HG02678 (cell line): ENCODE results near the gene ERBB4.
A peak's percentile ranks its signal among the peaks of the same experiment; 100 is the strongest.
"Not testable (repeated sequence)": the region's sequence is repeated elsewhere in the genome, so short reads cannot be mapped to it uniquely, and the experiment has no call there.

Experiments used
- ATAC-seq: cut with Tn5 transposase; IDR thresholded peaks from one replicate; pipeline ENCODE4 v1.9.1; 2021; ENCODE audit warnings: mild to moderate bottlenecking, moderate library complexity; ENCODE audit not compliant: unreplicated experiment

The ERBB4 gene

DNA sequence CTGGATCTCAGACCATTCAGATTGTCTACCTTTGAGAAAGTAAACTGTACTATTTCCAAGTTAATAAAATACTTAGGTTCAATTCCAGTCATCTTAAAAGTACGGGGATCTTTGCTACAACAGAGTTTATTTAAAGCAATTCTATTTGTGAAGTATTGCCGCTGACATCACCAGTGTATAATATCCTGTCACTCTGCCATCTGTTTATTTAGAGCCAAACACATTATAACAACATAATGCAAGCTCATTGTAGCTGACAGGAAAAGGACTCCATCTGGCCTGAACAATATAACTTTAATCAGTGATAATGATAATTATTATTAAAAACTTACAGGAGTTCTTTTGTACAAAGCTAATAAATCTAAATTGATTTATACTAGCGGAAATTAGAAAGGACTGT is 786.8 kb downstream of the ERBB4 start:
- ATAC-seq: no peak

DNA sequence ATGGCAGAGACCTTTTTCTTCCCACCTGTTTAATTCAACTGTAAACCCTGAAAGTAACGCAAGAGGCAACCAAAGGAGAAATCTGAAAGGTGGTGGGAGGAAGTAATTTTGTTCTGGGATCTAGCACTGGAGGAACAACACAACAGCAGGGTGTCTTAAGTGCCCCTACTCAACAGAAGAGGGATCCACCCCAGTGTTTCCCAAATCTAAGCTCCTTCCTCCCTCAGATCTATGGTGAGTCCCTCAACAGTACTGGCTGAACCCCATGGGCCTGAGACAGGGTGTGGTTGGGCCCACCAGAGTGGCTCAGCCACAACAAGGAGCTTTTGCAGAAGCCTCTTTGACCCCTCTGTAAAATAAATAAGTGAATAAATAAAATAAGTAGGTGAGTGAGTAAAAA is 790.3 kb downstream of the ERBB4 start:
- ATAC-seq: no peak

DNA sequence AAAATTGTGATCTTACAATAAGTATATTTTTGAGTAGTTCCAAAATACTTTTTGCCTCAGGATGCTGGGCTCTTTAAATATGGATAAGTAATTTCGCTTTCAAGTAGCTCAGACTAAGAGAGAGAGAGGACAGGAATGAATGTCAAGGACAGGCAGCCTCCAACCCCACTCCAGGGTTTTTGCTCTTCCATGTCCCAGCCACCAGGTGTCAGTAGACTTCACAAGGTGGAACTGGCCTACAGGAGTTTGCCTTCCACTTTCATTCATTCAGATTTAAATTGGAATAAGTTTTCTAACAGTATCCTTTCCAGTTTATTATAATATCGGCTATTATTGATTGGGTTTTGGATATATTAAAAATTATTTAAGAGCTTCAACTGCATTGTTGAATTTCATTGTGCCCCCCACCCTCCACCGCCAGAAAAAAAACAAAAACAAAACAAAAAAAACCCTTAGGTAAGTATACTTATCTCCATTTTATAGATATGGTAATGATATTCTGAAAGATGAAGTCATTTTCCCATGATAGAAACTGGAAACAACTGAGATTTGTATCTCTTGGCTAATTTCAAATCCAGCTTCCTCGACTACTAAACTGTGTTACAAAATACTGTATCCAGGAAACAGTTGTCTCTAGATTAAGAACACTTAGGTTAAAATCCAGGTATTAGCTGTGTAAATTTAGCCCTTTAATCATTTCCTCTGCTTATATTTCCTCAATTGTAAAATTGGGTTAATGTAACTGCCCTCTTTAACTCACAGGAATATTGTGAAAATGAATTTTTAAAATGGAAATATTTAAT is 793.1 kb downstream of the ERBB4 start:
- ATAC-seq: peak; percentile 96

DNA sequence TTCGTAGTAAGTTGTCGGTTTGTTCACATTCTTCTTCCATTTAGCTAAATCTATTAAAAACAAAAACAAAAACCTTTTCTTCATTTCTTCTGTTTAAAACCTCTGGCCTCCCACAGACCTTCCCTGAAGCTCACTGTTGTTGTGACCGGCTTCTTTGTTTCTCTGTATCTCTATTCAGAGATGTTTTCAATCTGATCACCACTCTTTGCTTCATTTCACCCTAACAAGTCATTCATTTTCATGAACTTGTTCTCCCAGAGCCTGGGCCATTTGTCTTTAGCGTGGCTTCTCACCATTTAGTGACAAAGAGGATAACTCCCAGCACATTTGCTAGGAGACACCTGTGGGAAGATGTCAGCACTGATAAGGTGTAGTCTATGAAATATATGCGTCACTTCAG is 794.2 kb downstream of the ERBB4 start:
- ATAC-seq: no peak

DNA sequence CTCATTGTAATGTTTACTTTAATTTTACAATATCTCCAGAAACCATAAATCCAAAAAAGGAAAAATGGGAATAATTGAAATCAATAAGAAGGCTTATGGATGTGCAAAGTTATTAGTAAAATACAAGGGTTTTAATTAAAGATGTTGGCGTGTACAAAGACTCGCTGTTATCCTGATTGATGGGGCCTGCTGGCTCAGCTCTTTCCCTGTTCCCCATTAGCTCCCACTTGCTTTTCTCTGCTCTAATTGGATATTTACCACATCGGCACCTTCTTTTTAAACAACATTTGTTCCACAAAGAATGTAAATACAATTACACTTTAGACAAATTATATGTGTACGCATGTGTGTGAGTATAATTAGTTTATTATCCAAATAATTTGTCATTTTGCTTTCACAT is 796.6 kb downstream of the ERBB4 start:
- ATAC-seq: no peak

DNA sequence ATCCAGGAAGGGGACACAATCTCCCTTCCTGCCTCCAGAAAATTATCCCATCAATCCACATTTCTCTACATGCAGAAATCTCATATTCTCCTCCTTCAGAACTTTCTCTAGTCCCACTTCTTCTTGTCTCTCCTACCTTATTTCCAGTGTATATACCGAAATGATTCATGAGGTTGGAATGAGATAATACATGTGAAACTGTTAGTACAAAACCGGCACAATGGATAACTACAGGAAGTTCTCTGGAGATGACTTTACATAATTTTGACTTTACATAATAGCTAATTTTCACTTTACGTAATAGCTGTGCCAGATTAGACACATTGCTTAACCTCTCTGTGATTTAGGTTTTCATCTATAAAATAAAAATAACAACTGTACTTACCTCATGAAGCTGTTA is 801.3 kb downstream of the ERBB4 start:
- ATAC-seq: no peak

DNA sequence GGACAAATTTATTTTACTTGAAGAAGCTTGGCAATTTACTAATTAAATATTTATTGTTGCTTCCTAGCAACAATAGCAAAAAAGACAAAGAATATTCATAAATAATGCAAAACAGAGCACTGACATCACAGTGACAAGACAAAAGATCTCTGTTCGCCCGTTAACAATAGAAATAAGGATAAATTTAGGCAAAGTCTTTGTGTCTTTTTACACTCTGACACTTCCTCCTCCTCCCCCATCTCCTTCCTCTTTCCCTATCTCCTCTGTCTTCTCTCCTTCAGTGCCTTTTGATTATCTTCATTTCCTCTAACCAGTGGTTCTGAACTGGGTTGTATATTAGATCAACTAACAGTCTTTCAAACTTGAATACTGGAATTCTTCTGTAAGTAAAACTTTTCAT is 808.4 kb downstream of the ERBB4 start:
- ATAC-seq: no peak

DNA sequence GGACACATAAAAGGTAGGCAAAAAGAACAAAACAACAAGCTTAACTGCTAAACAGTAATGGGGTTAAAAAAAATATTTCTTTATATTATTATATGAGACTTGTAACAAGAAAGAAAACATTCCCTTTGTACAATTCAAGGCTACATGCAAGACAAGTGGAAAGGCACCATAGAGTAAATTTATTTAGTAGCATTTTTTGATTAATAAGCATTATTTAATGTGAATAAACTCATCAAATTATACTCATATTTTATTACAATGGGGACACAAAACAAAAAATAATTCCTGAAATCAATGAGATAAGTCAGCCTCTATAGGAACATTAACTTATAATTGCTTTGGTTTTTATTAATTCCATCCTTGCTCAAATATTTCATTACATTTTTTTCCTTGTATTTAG is 809.2 kb downstream of the ERBB4 start:
- ATAC-seq: no peak

DNA sequence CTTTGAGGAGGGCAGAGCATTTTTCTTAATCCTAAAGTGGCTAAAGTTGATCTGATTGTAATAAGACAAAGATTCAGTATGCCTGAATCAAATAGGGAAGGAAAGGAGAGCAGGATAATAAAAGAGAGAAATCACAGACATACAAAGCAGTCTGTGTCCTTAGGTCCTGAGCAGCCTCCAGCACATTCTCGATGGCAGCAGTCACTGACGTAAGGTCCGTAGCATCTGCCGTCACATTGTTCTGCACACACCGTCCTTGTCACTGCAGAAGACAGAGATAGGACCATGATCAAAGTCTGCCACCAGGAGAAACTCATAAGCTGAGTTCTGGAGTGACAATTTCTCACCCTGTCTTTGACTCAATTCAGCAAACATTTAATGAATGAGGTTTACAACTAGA is 813.7 kb downstream of the ERBB4 start:
- ATAC-seq: no peak

DNA sequence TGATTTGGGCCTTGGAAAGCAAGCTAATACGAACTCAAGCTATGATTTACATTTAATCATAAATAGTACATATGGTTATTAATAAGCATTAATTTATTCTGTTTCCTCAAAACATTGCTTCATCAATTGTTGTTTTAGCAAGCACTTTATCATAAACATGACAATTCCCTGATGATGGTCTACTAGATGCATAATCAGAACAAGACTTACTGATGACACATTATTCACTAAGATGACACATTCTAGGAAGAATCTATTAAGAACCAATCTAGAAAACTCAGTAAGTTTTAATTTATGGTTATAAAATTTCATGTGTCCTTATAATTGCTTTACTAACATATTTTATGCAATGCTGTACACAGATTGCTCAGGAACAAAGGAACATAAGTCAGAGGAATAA is 815.2 kb downstream of the ERBB4 start:
- no peak for ATAC-seq

DNA sequence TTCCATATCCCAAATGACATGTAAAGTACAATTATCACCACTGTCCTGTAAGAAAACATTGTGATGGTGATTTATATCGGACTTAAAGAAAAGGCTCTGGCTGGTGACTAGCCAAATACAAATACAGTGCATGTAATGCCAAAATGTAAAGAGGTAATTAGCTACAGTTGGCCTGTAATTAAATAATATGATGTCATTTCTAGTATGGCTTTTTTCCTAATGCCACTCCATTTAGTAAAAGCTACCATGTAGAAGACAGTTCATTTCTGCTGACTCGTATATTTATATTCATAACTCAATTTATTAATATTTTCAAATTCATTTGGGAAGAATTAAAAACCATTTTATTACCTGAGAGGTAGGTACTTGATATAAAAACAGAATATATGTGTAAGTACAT is 815.7 kb downstream of the ERBB4 start:
- ATAC-seq: no peak

DNA sequence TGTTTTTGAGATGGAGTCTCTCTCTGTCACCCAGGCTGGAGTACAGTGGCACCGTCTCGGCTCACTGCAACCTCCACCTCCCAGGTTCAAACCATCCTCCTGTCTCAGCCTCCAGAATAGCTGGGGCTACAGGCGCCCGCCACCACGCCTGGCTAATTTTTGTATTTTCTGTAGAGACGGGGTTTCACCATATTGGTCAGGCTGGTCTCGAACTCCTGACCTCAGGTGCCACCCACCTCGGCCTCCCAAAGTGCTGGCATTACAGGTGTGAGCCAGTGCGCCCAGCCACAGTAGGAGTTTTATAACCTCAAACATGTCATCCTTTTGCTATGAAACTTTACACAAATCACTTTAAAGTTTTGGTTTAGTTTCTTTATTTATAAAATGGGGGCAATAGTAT is 816.7 kb downstream of the ERBB4 start:
- not testable (repeated sequence) for ATAC-seq

DNA sequence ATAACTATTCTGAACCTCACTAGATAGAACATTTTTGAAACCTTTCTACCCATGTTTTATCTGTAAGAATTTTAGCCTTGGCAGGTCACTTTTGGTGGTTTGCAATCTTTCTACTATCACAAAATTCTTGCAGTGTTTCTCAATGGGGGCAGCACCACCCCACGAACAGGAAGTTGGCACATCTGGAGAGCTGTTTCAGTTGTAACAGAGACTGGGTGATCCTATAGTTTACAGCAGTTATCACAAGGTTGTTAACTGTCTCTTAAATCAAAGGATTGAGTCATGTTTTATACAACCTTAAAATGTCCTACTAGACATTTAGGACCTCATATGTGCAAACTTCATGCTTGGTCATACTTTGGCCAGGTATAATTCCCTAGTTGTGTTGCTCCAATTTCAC is 829.2 kb downstream of the ERBB4 start:
- no peak for ATAC-seq

DNA sequence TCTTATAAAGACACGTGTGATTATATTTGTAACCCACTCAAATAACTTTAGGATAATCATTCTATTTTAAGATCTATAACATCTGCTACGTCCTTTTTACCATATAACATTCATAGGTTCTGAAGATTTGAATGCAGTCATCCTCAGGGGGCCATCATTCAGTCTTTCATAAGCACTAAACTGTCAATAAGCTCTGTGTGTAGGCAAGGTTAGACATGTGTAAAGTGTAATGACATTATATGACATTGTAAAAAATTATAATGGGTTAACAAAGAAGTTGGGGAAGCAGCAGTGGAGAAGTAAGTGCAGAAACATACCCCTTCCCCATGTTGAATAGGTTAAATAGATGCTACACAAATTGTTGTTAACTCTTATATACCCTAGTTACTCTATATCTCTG is 845.9 kb downstream of the ERBB4 start:
- ATAC-seq: no peak

DNA sequence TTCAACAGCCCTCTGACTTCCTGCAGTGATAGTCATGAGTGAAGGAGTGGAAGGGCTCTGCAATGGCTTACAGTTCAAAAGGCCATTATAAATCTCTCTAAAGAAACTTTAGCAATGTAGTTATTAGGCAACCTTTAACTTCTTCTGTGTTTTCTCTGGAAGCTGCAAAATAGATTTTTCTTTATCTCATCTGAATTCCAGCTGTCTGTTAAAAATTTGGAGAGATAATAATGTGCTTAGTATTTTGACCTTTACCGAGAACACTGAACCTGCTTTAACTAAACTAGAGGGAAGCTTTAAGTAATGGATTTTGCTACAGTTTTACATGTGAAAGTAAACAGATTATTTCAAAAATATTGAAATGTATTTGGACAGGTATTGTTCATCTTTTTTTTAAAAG is 847.9 kb downstream of the ERBB4 start:
- ATAC-seq: no peak

DNA sequence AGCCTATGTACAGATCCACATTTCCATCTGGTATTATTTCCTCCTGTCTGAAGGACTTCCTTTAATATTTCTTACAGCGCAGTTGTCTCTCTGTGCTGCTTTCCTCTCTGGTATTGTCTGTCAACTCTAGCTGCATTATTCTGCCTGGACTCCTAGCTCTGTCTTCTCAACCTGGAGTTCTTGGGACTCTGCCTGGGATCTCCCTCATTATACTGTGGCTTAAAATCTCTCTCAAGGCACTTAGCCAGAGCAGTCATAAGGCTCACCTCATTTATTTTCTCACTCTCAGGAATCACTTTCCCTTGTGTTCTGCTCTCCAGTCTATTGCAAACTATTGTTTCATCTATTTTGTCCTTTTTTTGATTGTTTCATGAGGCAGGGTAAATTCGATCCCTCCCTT is 850.4 kb downstream of the ERBB4 start:
- no peak for ATAC-seq

DNA sequence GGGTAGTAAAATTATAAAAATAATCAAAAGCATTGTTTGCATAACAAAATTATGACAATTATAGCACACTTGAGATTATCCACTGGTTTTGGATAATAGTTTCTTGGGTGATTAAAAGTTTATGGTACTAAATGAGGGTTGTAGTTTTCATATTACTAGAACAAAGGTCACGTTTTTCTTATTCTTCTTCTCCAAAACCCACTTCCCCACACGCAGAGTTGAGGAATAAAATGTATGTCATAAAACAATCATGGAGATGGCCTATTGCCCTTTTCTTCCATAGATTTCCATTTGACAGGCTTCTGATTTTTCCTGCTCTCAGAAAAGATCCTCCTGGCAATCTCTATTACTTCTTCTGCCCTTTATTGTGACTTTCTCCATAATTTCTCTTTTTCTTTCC is 863.9 kb downstream of the ERBB4 start:
- no peak for ATAC-seq

DNA sequence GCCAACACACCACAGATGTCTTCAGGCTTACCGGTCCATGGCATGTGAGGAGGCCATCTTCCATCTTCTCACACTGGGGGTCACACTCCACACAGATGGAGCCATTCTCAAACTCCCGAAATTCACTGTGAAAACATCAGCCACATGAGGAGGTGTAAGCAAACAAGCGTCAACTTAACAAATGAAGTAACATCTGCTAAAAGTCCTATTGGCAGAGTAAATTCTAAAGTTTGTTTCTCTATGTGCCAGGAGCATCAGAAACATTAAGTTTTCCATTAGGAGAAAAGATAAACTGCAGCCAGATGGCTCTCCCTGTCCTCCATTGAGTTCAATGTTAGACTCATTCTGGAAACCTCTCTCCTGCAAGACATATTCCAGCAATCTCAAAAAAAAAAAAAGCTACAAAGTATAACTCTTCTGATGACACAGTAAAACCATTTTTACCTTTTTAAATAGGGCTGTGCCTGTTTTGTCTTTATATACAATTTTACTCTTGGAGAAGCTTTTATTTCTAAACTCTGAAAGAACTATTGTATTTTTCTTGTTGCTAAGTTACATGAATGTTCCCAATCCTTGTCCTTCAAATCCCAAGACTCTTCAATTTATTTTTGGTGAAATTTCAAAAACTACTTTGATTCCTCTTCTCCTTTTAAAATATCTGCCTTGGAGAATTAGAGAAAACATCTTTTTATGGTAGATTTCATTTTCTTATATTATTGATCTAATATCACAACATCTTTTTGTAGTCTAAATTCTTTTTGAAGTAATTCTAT is 865.3 kb downstream of the ERBB4 start:
- no peak for ATAC-seq

DNA sequence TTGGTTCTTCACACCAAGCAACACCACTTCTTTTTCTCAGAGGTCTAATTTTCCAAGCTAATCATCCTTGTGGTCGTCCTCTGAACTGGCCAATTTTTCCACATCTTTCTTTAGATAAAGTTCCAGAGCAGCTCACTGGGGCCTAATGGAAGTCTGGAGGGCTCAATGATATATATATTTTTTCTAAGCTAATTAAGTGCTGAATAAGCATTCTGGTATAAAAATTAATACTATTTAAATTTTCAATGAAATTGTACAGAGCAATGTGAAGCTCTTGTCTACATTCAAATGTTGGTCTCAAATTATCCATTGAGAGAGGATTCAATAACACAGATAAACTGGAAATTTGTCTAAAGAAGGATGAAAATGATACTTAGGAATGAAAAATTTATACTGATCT is 866.6 kb downstream of the ERBB4 start:
- ATAC-seq: no peak

DNA sequence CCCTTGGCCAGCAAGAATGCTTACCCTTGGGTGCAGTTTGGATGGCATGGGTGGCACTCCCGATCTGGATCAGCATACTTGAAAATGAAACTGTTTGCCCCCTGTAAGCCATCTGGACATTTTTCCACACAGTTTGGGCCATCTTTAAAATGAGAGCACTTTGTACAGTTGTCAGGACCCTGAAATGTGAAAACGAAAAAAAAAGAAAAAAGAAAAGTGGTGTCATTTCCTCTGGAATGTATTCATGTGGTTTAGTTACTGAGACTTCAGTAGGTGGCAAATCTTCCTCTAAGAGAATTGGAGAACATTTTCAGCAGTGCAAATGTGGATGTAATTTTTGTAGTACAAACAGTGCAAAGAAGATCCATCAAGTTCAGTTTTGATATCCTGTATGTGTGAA is 873.3 kb downstream of the ERBB4 start:
- ATAC-seq: no peak

DNA sequence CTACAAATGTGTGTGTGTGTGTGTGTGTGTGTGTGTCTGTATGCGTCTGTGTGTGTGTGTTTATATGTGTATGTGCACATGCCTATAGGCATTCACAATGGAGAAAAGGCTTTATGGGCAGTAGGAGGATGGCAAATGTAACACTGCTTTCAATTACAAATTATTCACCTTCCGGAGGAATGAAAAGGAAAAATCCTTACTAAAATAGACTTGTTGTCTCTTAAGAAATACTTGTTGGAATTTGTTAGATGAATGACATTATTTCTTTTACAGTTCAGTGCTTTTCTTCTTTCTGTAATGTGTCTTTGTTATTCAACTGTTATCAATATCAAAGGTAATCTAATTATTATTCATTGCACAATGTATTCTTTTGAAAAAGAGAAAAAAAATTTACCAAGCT is 874.3 kb downstream of the ERBB4 start:
- ATAC-seq: no peak

DNA sequence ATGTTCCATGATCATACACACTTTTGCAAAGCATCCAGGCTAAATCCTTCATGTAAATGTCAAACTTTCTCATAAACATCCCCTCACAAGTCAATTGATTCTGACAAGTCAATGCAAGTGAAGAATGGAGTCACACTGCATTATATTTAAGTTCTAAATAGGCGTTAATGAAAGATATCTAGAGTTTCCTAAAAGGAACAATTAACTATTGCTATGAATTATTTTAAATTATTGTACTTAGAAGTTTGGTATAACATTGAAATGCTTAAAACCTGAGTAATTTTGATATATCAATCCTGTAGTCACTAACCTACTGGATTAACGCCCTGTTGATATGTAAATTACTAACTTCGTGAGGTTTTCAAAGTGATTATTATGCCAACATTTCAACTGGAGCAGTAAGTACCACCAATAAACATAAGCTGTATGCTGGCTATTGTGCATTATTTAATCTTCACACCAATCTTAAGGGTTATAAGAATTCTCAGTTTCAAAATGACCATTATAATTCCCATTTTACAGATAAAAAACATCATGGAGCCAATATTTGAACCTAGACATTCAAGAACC is 884.3 kb downstream of the ERBB4 start:
- ATAC-seq: no peak
